H1 (cell line): ENCODE measurements around the gene PSMB3. TPM values are rescaled to one million over a fixed set of nuclear protein-coding genes. Genes with fewer than 3 reads are reported as not detected.

Experiments used
- CTCF ChIA-PET: fragments of 300-600 bp; sonication (Branson Sonifier 250); formaldehyde crosslinking; loops from one replicate; lab custom pipeline; 2021; ENCODE audit not compliant: partially characterized antibody; lab: Charles Lee
- POLR2A ChIA-PET: fragments of 300-600 bp; sonication (Branson Sonifier 250); formaldehyde crosslinking; loops from one replicate; lab custom pipeline; 2021; ENCODE audit warnings: inconsistent platforms; ENCODE audit not compliant: partially characterized antibody; lab: Charles Lee
- DNase-seq, 2 experiments: peaks; one replicate each; pipeline versions ENCODE4 v3.0.0 to v3.0.0-alpha.2; 2010 to 2022; ENCODE audit warnings: low spot score in 2 of 2, low read depth in 1 of 2, mixed read lengths in 1 of 2
- FAIRE-seq: peaks from 2 replicates; lab custom pipeline; 2011; peaks lifted over from hg19 to GRCh38; lab: Jason Lieb, UNC
- H2AFZ ChIP-seq: 2 replicates; pipeline ENCODE4 v1.8.1; 2012; ENCODE audit warnings: low read length, inconsistent platforms
- H2AK5ac ChIP-seq: 2 replicates; pipeline ENCODE4 v1.6.1; 2013; ENCODE audit warnings: low read depth, low read length
- H2BK120ac ChIP-seq: replicated peaks from 2 replicates; pipeline ENCODE3; 2013; ENCODE audit warnings: low read depth, low read length, inconsistent platforms
- H2BK12ac ChIP-seq: 2 replicates; pipeline ENCODE4 v1.6.1; 2013; ENCODE audit warnings: low read depth, low read length
- H2BK15ac ChIP-seq: 2 replicates; pipeline ENCODE4 v1.6.1; 2013; ENCODE audit warnings: low read length
- H2BK20ac ChIP-seq: 2 replicates; pipeline ENCODE4 v1.6.1; 2013; ENCODE audit warnings: low read length
- H2BK5ac ChIP-seq: 2 replicates; pipeline ENCODE4 v1.6.1; 2013; ENCODE audit warnings: low read depth, low read length
- H3K14ac ChIP-seq: 2 replicates; pipeline ENCODE4 v1.6.1; 2013; ENCODE audit warnings: inconsistent platforms; ENCODE audit not compliant: insufficient read length
- H3K18ac ChIP-seq: 2 replicates; pipeline ENCODE4 v1.6.1; 2013; ENCODE audit warnings: low read length; ENCODE audit errors: extremely low read depth
- H3K23ac ChIP-seq: 2 replicates; pipeline ENCODE4 v1.6.1; 2013; ENCODE audit warnings: inconsistent platforms; ENCODE audit not compliant: insufficient read length
- H3K23me2 ChIP-seq: 2 replicates; pipeline ENCODE4 v1.6.1; 2013; ENCODE audit warnings: low read depth, low read length
- H3K27ac ChIP-seq: 2 replicates; pipeline ENCODE4 v1.6.1; 2011; ENCODE audit warnings: low read depth, low read length, inconsistent platforms
- H3K27me3 ChIP-seq, 4 experiments: replicated peaks in 1 of 4; 1 replicate in 1 of 4; 2 replicates in 3 of 4; pipeline versions ENCODE4 v1.6.1 to v1.8.1; 2011 to 2013; ENCODE audit warnings: low read length in 3 of 4, mild to moderate bottlenecking in 3 of 4, inconsistent platforms in 2 of 4, mixed read lengths in 2 of 4, moderate library complexity in 1 of 4; ENCODE audit not compliant: control insufficient read depth in 3 of 4, insufficient read depth in 3 of 4; ENCODE audit errors: extremely low read depth in 1 of 4
- H3K36me3 ChIP-seq, 4 experiments: 2 replicates each; pipeline versions ENCODE4 v1.6.1 to v1.8.1; 2011 to 2013; ENCODE audit warnings: mild to moderate bottlenecking in 4 of 4, low read length in 3 of 4, moderate library complexity in 2 of 4, control low read depth in 1 of 4, inconsistent platforms in 1 of 4; ENCODE audit not compliant: insufficient read depth in 4 of 4, control insufficient read depth in 2 of 4
- H3K4ac ChIP-seq: replicated peaks from 2 replicates; pipeline ENCODE3; 2013; ENCODE audit warnings: low read length, low read depth, mixed read lengths, inconsistent platforms; ENCODE audit not compliant: insufficient read length
- H3K4me1 ChIP-seq, 4 experiments: replicated peaks in 1 of 4; 1 replicate in 1 of 4; 2 replicates in 3 of 4; pipeline versions ENCODE4 v1.6.1 to v1.8.1; 2011 to 2013; ENCODE audit warnings: low read length in 3 of 4, inconsistent platforms in 2 of 4, mixed read lengths in 1 of 4; ENCODE audit not compliant: insufficient read depth in 4 of 4, control insufficient read depth in 3 of 4
- H3K4me2 ChIP-seq, 2 experiments: 2 replicates each; pipeline versions ENCODE4 v1.6.1 to v1.8.1; 2011 to 2013; ENCODE audit warnings: low read depth in 2 of 2, low read length in 2 of 2, control low read depth in 1 of 2, inconsistent platforms in 1 of 2, mild to moderate bottlenecking in 1 of 2; ENCODE audit not compliant: insufficient read depth in 1 of 2
- H3K4me3 ChIP-seq, 4 experiments: fragments of 200-600, 300-600 bp in 1 of 4; sonication (generic), shearing (Covaris generic), sonication (Bioruptor Twin) in 1 of 4; 2 replicates each; pipeline versions ENCODE4 v1.5.1 to v1.8.1; 2011 to 2016; ENCODE audit warnings: low read length in 4 of 4, low read depth in 3 of 4, control low read depth in 2 of 4, inconsistent platforms in 2 of 4, mild to moderate bottlenecking in 2 of 4, mixed read lengths in 1 of 4, moderate library complexity in 1 of 4; ENCODE audit not compliant: insufficient read depth in 2 of 4; ENCODE audit errors: extremely low read depth in 1 of 4
- H3K56ac ChIP-seq: replicated peaks from 2 replicates; pipeline ENCODE3; 2013; ENCODE audit warnings: low read depth, mild to moderate bottlenecking, mixed read lengths, low read length, inconsistent platforms; ENCODE audit not compliant: insufficient read length
- H3K79me1 ChIP-seq: 2 replicates; pipeline ENCODE4 v1.6.1; 2013; ENCODE audit warnings: low read depth, low read length, control low read depth
- H3K79me2 ChIP-seq, 2 experiments: 2 replicates each; pipeline versions ENCODE4 v1.6.1 to v1.8.1; 2012 to 2013; ENCODE audit warnings: low read length in 2 of 2, mild to moderate bottlenecking in 2 of 2, inconsistent platforms in 1 of 2; ENCODE audit not compliant: insufficient read depth in 2 of 2, control insufficient read depth in 1 of 2
- H3K9ac ChIP-seq, 4 experiments: replicated peaks in 1 of 4; 1 replicate in 1 of 4; 2 replicates in 3 of 4; pipeline versions ENCODE4 v1.6.1 to v1.8.1; 2011 to 2013; ENCODE audit warnings: low read depth in 3 of 4, low read length in 3 of 4, control low read depth in 2 of 4, mild to moderate bottlenecking in 2 of 4, moderate library complexity in 2 of 4, inconsistent platforms in 1 of 4; ENCODE audit errors: extremely low read depth in 1 of 4
- H3K9me3 ChIP-seq, 2 experiments: 2 replicates each; pipeline versions ENCODE4 v1.6.1 to v1.8.1; 2012 to 2013; ENCODE audit warnings: mild to moderate bottlenecking in 2 of 2, moderate library complexity in 2 of 2, control low read depth in 1 of 2, inconsistent platforms in 1 of 2, low read depth in 1 of 2, low read length in 1 of 2, mixed read lengths in 1 of 2; ENCODE audit not compliant: insufficient read depth in 2 of 2
- H4K20me1 ChIP-seq, 2 experiments: replicated peaks in 1 of 2; 2 replicates each; pipeline versions ENCODE3 to v1.8.1; 2011 to 2013; ENCODE audit warnings: inconsistent platforms in 2 of 2, low read length in 2 of 2, mild to moderate bottlenecking in 1 of 2; ENCODE audit not compliant: insufficient read depth in 2 of 2, control insufficient read depth in 1 of 2
- H4K5ac ChIP-seq: 2 replicates; pipeline ENCODE4 v1.6.1; 2013; ENCODE audit warnings: low read length, low read depth, mixed read lengths, inconsistent platforms; ENCODE audit not compliant: insufficient read length
- H4K8ac ChIP-seq: 2 replicates; pipeline ENCODE4 v1.8.0; 2013; ENCODE audit warnings: mild to moderate bottlenecking, moderate library complexity, low read length, inconsistent platforms; ENCODE audit not compliant: insufficient read depth; ENCODE audit errors: extremely low read depth
- H4K91ac ChIP-seq: replicated peaks from 2 replicates; pipeline ENCODE3; 2013; ENCODE audit warnings: low read length, mixed read lengths, inconsistent platforms; ENCODE audit not compliant: insufficient read length
- BCL11A ChIP-seq, 2 experiments: IDR thresholded peaks; one replicate each; pipeline ENCODE4 v1.6.1; 2011; ENCODE audit warnings: low read depth in 2 of 2, low read length in 2 of 2, mild to moderate bottlenecking in 2 of 2
- HDAC2 ChIP-seq, 2 experiments: fragments of 300-600 bp in 1 of 2; sonication (generic) in 1 of 2; IDR thresholded peaks; 2 replicates each; pipeline ENCODE4 v1.6.1; 2011 to 2012; ENCODE audit warnings: low read depth in 2 of 2, low read length in 2 of 2, mild to moderate bottlenecking in 2 of 2, moderate library complexity in 2 of 2, borderline replicate concordance in 1 of 2, inconsistent platforms in 1 of 2
- JUND ChIP-seq: IDR thresholded peaks from 2 replicates; pipeline ENCODE4 v1.6.1; 2011; ENCODE audit warnings: mild to moderate bottlenecking, improper control_type of control experiment, low read length
- POU5F1 ChIP-seq: IDR thresholded peaks from 2 replicates; pipeline ENCODE4 v1.6.1; 2011; ENCODE audit warnings: low read depth, mild to moderate bottlenecking, low read length, moderate library complexity
- RBBP5 ChIP-seq: IDR thresholded peaks from 2 replicates; pipeline ENCODE4 v1.7.1; 2012; ENCODE audit warnings: low read depth, mild to moderate bottlenecking, inconsistent platforms, low read length, moderate library complexity, borderline replicate concordance
- SIN3A ChIP-seq, 2 experiments: IDR thresholded peaks in 1 of 2; conservative IDR thresholded peaks in 1 of 2; 2 replicates each; pipeline ENCODE4 v1.6.1; 2011 to 2012; ENCODE audit warnings: low read length in 2 of 2, improper control_type of control experiment in 1 of 2, low read depth in 1 of 2, mild to moderate bottlenecking in 1 of 2
- SRF ChIP-seq: IDR thresholded peaks from 2 replicates; pipeline ENCODE4 v1.6.1; 2011; ENCODE audit warnings: mild to moderate bottlenecking, low read depth, low read length, moderate library complexity
- WGBS, 2 experiments: shearing (Covaris generic) in 1 of 2; methylation state at CpG; one replicate each; pipeline versions ENCODE4 v1.1.6 to v1.1.7; 2013 to 2015; ENCODE audit warnings: low lambda C conversion rate in 2 of 2, mixed read lengths in 2 of 2, inconsistent platforms in 1 of 2, low coverage in 1 of 2, missing lambda C conversion rate in 1 of 2; ENCODE audit not compliant: insufficient replicate concordance in 2 of 2, insufficient coverage in 1 of 2, insufficient read length in 1 of 2; ENCODE audit errors: extremely low coverage in 1 of 2, missing lambda C conversion rate in 1 of 2; 5-methylcytosine and 5-hydroxymethylcytosine counted together
- polyA plus RNA-seq, 7 experiments: library from polyadenylated mRNA; depleted of rRNA in 3 of 7; stranded (reverse) in 5 of 7; unstranded in 2 of 7; fragments of >200 nt in 5 of 7; fragments of 200-250 nt in 2 of 7; gene quantifications; 1 replicate in 5 of 7; 2 replicates in 1 of 7; 4 replicates in 1 of 7; pipeline versions ENCODE4 v1.2.1 to v1.2.3, GENCODE V29; 2011 to 2013; ENCODE audit warnings: missing spikeins in 2 of 7, mixed read lengths in 2 of 7
- total RNA-seq: library from RNA; stranded (reverse); fragmentation: NEBNext Ultra II Directional; extraction: Animal tissue kit (Norgen Biotek cat#: 25700); gene quantifications from 2 replicates; pipeline ENCODE4 v1.2.1, GENCODE V29; 2021
- TF ChIP-seq, protein P1 (sequence below), 3 experiments: IDR thresholded peaks; 1 replicate in 2 of 3; 2 replicates in 1 of 3; pipeline versions ENCODE4 v1.5.1 to v1.6.1; 2011; ENCODE audit warnings: low read length in 3 of 3, mild to moderate bottlenecking in 3 of 3, inconsistent platforms in 2 of 3, low read depth in 1 of 3, moderate library complexity in 1 of 3; ENCODE audit not compliant: insufficient read depth in 1 of 3; ENCODE audit errors: control extremely low read depth in 1 of 3

Gene PSMB3
- total and polyA plus RNA-seq, 2 of the 8 experiments (the other 6 are each of a cell fraction or from before 2014, with no cell fraction given) = 291 to 914 TPM

DNA sequence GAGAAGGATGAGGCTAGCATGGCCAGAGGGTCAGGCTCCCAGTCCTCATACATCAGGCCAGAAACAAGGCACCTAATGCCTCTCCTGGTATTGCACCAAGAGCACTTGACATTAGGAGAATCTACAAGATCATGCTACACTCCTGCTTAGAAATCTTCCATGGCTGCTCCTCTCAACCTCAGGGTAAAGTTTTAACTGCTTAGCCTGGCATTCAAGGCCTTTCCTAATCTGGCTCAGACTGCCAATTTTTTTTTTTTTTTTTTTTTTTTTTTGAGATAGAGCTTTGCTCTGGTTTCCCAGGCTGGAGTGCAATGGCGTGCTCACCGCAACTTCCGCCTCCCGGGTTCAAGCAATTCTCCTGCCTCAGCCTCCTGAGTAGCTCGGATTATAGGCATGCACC, 38.6 kb downstream of the PSMB3 start:
- H2BK12ac ChIP-seq = no peak overlapping the region
- no peak overlapping the region for H2AFZ ChIP-seq
- H2BK20ac ChIP-seq = no peak overlapping the region
- ChIA-PET CTCF (interaction anchor here (0.9 to 1.7 kb wide), 5 partner anchors 27 to 94 kb away, joined by 3 read pairs; no protein-coding TSS in a partner anchor), POLR2A (interaction anchor here (0.7 to 1.1 kb wide), 3 partner anchors 9 to 13 kb away, joined by 3 to 4 read pairs (median 3); no protein-coding TSS in a partner anchor)
- no peak overlapping the region for H2BK5ac ChIP-seq
- no peak overlapping the region for H4K91ac ChIP-seq
- no peak overlapping the region for H3K18ac ChIP-seq
- no peak overlapping the region for H2BK120ac ChIP-seq
- H3K36me3 ChIP-seq = peaks cover 4 to 9% (median 7%) of the 10 kb centered on the region in 4 experiments; a peak in 7 of 8 replicates
- no peak overlapping the region for H3K4me2 ChIP-seq
- no peak overlapping the region for H2BK15ac ChIP-seq
- FAIRE-seq (no peak), DNase-seq (no peak)
- no peak overlapping the region for H3K9ac ChIP-seq
- no peak for TF ChIP-seq BCL11A (IDR thresholded peaks at IDR 0.05; ENCODE audit: low read depth in 2 of 2, low read length in 2 of 2)
- TF ChIP-seq RBBP5 = no peak
- no peak for TF ChIP-seq SRF
- TF ChIP-seq, protein P1, sequence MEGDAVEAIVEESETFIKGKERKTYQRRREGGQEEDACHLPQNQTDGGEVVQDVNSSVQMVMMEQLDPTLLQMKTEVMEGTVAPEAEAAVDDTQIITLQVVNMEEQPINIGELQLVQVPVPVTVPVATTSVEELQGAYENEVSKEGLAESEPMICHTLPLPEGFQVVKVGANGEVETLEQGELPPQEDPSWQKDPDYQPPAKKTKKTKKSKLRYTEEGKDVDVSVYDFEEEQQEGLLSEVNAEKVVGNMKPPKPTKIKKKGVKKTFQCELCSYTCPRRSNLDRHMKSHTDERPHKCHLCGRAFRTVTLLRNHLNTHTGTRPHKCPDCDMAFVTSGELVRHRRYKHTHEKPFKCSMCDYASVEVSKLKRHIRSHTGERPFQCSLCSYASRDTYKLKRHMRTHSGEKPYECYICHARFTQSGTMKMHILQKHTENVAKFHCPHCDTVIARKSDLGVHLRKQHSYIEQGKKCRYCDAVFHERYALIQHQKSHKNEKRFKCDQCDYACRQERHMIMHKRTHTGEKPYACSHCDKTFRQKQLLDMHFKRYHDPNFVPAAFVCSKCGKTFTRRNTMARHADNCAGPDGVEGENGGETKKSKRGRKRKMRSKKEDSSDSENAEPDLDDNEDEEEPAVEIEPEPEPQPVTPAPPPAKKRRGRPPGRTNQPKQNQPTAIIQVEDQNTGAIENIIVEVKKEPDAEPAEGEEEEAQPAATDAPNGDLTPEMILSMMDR (IDR thresholded peaks at IDR 0.05; ENCODE audit: control extremely low read depth in 1 of 3, insufficient read depth in 1 of 3, low read depth in 1 of 3, low read length in 3 of 3) = no peak
- TF ChIP-seq JUND = no peak
- no peak for TF ChIP-seq HDAC2 (IDR thresholded peaks at IDR 0.05; ENCODE audit: borderline replicate concordance in 1 of 2, low read depth in 2 of 2, low read length in 2 of 2)
- no peak for TF ChIP-seq POU5F1
- TF ChIP-seq SIN3A (conservative IDR thresholded peaks at IDR 0.05 in 1 of 2, IDR thresholded peaks at IDR 0.05 in 1 of 2; ENCODE audit: low read depth in 1 of 2, low read length in 2 of 2) = no peak
- no peak overlapping the region for H4K5ac ChIP-seq
- no peaks in the 10 kb centered on the region for H3K9me3 ChIP-seq
- no peak overlapping the region for H3K27ac ChIP-seq
- no peak overlapping the region for H3K14ac ChIP-seq
- H3K4me1 ChIP-seq = peaks cover 0 to 5% (median under 1%) of the 10 kb centered on the region in 4 experiments; a peak in 3 of 7 replicates
- H3K23ac ChIP-seq = no peak overlapping the region
- H3K79me2 ChIP-seq = peaks cover 0 to 34% of the 10 kb centered on the region in 2 experiments; a peak in 3 of 4 replicates
- H3K4ac ChIP-seq = no peak overlapping the region
- H3K4me3 ChIP-seq = no peak overlapping the region
- peaks cover 0 to 12% of the 10 kb centered on the region in 2 experiments for H4K20me1 ChIP-seq
- H4K8ac ChIP-seq = no peak overlapping the region
- no peaks in the 10 kb centered on the region for H3K27me3 ChIP-seq
- no peak overlapping the region for H2AK5ac ChIP-seq
- no peaks in the 10 kb centered on the region for H3K23me2 ChIP-seq
- WGBS, 2 experiments = 80% methylated on average over 3 of the region's 5 CpGs; no CpG with 5 or more reads in 1 of the 2 experiments
- no peak overlapping the region for H3K56ac ChIP-seq
- H3K79me1 ChIP-seq = peaks cover 8% of the 10 kb centered on the region
